Glomerular visceral epithelial cell (primary cell): Measurements from ENCODE around the gene SMIM43.
"Not testable (repeated sequence)": the region's sequence is repeated elsewhere in the genome, so short reads cannot be mapped to it uniquely, and the experiment has no call there.

Source experiments
- DNase-seq: peaks from one replicate; pipeline ENCODE4 v3.0.0-alpha.2; 2016; ENCODE audit errors: extremely low spot score

Gene SMIM43

DNA sequence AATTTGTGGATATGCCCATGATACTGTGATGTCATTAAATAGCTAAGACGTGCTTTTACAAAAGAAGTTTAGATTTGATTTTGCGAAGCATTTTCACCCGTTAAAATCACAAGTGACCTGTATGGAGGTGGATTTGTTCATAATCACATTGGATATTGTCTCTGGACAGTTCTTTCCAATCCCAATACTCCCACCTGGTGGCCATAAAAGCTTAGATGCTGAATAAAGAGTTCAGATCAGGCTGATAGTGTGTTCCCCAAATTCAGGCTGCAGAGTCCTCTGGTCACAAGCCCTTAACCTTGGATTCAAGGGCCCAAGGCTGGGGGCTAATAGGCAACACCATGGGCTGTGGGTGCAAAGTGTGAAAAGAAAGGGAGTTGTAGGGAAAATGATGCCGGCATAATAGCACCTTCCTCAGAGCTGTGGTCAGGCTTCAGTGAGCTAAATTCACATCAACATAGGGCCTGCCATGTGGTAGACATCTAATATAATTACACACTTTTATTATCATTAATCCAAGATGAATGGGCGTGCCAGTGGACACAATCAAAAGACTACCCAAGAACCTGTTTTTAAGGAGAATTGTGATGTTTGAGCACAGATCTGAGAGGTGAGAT lies 28.1 kb downstream of the SMIM43 start:
- peak; percentile 60 for DNase-seq

DNA sequence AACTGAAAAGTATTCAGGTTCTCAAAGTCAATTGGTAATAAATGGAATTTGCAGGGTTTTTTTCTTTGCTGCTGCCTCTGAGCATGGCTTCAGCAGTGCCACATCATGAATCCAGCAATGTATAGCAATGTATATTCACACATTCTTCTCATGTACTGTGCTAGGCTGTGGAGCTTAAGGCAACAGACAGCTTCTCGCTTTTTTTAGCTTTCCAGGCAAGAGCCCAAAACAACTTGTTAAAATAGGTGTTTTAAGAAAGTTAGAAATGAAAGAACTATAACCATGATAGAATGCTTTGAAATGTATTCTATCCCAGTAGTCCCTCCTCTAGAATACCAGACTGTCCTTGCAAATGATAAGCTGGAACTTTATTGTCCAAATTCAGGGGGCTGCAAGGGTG lies 30.4 kb downstream of the SMIM43 start:
- DNase-seq: no peak

DNA sequence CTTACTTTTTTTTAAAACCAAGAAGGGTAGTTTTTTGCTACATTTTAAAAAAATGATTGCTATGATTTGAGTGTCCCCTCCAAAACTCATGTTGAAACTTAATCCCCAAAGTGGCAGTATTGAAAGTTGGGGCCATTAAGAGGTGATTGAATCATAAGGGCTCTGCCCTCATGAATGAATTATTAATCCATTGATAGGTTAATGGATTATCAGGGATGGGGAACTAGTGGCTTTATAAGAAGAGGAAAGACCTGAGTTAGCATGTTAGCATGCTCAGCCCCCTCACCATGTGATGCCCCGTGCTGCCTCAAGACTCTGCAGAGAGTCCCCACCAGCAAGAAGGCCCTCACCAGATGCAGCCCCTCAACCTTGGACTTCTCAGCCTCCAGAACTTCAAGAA lies 31.0 kb downstream of the SMIM43 start:
- no peak for DNase-seq

DNA sequence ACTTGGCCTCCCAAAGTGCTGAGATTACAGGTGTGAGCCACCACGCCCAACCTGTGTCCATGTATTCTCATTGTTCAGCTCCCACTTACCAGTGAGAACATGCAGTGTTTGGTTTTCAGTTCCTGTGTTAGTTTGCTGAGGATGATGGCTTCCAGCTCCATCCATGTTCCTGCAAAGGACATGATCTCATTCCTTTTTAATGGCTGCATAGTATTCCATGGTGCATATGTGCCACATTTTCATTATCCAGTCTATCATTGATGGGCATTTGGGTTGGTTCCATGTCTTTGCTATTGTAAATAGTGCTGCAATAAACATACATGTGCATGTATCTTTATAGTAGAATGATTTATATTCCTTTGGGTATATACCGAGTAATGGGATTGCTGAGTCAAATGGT lies 35.2 kb downstream of the SMIM43 start:
- DNase-seq: not testable (repeated sequence)

DNA sequence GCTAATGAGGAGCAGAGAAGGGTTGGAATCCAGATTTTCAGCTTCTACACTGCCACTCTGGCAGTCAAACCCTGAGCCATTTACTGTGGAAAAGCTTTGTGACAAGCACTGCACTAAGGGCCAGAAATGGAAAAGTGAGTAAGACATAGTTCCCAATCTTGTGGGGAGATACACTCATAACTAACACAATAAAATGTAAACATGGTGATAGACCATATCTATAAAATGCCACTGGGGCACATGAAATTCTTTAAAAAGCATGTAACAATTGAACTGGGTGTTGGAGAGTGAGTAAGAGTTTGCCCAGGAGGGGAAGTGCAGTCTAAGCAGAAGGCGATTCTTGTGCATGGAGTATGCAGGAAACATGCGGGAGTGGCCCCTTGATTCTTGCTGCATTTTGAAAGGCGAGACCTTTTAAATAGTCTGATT lies 36.2 kb downstream of the SMIM43 start:
- DNase-seq: no peak

DNA sequence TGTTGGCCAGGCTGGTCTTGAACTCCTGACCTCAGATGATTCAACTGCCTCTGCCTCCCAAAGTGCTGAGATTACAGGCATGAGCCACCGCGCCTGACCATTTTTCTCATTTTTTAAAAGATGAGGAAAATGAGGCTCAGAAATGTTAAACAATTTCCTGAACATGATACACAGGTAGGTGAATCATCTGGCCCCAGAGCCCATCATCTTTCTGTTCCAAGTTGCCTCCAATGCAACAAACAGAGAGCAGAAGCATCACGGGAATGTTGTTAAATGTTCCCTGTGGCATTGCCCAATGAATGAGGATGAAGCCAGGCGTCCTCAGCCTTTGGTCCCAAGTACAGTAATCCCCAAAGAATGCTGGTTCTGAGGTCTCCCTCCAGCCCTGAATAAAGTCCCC lies 36.9 kb downstream of the SMIM43 start:
- peak; percentile 26 for DNase-seq

DNA sequence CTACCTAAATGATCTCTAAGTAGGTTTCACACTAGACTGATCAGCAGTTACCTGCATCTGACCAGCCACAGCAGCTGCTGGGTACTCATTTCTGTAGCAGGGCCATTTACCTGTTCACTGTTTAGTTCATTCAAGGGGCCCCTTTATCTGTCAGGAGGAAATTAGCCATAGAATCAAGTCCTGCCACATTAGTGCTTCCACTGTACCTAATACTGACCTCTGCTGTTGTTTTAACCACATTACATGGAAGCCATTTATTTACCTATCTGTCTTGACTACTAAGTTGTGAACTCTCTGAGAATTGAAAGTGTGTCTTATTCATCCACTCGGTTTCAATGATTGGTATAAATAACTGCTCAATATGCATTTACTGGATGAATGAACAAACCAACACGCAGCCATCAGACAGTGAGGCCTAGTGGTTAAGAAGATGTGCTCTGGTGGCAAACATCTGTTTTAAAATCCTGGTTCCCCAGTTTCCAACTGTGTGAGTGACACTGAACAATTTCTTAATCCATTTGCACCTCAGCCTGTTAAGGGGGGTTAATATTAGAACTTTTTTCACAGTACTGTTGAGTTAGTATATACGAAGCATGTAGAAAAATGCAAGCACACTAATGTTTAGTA lies 38.2 kb downstream of the SMIM43 start:
- DNase-seq: peak; percentile 73

DNA sequence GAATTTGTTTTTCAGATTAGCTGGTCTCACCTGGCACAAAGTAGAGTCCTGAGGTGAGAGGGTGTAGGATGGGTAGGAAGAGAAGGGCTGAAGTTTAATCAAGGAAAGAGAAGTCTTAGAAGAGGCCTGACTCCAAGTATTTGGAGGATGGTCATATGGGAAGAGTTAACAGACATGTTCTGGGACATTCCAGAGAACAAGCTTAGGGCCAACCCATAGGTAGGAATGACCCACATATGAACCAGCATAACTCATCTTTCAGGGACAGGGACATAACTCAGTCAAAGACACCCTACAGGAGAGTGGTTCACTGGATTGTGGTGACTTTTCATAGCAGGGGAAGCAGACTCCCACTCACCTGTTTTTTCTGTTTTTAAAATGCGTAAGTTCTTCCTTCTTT lies 40.3 kb downstream of the SMIM43 start:
- no peak for DNase-seq

DNA sequence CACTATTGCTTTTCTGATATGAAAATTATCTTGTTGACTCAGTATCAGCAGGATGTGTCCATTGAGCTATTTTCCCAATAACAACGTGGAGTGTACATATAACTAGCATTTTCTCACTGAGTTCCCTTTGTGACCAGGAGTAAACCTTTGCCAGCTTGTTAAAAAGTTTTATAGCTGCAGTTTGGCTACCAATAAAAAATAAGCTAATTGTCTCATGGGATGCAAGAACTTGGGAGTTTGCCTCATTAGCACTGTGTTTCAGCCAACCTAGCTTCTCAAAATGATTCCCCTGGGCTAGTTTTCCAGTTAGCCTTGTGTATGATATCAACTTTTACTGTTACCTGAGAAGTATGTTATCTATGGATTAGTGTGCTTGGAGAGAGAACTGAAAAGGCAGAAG lies 43.3 kb downstream of the SMIM43 start:
- no peak for DNase-seq

DNA sequence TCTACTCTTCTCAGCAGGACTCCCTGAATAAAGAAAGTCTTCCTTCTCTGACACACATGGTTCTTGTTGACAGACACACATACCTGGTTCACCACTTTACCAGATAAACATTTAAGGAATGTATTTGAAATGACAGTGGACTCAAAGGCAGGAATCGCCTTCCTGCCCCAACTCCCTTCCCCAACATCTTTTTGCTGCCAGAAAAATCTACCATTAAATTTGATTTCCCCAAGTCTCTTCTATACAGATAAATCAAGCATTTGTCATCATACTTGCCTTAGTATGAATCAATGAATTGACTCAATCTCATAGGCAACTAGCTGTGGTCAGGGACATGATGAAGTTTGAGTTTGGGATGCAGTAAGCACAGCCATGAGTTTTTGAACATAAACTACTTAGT lies 44.9 kb downstream of the SMIM43 start:
- DNase-seq: no peak

DNA sequence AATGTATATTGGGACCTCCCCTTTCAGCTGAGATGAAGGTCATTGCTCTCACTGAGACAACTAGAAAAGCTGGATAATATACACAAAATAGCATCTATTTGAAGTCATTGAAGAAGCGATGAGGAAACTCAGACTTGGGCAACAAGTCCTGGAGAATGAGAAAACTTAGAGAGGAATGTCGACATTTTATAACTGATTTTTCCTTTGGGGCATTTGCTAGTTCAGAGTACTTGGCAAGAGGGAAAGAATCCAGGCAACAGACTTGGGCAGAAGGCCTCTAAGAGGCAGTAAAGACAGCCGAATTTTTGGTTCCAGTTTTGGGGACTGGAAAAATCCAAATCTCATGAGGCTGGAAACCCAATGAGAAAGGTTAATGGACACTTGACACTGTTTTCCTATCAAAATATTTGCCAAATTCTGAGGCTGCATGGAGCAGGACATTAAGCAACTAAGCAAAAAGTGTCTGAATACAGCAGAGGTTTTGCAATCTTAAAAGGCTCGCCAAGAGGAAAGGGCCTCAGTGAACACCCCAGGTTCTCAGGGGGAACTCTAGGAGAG lies 47.2 kb downstream of the SMIM43 start:
- DNase-seq: no peak

DNA sequence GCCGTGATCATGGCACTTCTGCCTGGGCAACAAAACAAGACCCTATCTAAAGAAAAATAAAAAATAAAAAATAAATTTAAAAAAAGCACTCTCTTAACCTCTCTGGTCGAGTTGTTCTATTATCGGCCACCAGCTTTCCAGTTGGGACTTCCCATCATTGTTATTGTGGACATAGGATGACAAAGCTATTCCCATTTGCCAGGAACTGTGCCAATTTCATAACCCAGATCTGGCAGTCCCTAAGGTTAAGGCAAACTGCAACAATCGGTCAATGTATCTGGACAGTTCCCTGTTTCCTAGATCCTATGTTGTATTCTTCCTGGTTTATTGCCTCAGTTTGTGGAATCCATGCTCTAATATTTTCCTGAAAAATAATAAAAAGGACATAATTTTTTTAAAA lies 50.4 kb downstream of the SMIM43 start:
- DNase-seq: no peak

DNA sequence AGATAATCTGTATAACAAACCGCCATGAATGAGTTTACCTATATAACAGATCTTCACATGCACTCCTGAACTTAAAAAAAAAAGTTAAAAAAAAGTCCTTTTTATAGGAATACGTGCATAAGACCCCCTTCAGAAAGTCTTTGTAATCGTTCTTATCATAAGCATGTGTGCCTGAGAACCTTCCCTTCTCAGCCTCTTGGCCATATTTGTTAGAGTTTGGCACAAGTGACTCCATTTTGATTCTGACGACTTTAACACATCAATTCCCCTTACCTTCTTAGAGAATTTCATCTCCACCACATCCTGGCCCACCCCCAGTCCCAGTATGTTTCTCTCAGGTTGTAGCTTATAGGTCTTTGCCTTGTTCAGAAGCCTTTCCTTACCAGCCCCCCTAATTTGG lies 52.2 kb downstream of the SMIM43 start:
- DNase-seq: no peak

DNA sequence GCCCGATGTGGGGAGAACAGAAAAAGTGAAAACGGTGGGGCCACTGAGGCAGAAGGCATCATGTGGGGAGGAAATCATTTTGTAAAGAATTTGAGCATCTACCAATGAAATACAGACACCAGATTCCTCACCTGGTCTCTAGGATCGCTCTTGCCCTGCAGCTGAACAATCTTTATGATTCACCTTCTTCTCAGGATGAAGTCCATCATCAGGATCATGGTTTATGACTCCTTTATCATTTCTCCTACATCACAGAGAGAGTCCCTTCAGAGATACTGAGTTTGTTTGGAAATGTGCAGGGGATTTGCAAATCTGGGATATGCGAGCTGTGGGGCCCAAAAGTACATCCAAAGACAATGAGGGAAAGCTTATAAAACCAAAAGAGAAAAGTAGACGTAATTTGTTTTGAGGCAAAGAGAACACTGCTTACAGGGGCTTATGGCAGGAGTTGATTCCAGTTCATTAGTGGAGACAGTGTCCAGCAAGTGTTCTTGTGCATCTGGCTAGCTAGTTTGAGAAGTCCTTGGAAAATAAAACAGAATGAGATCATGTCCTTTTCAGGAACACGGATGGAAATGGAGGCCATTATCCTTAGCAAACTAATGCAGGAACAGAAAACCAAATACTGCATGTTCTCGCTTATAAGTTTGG lies 52.8 kb downstream of the SMIM43 start:
- no peak for DNase-seq

DNA sequence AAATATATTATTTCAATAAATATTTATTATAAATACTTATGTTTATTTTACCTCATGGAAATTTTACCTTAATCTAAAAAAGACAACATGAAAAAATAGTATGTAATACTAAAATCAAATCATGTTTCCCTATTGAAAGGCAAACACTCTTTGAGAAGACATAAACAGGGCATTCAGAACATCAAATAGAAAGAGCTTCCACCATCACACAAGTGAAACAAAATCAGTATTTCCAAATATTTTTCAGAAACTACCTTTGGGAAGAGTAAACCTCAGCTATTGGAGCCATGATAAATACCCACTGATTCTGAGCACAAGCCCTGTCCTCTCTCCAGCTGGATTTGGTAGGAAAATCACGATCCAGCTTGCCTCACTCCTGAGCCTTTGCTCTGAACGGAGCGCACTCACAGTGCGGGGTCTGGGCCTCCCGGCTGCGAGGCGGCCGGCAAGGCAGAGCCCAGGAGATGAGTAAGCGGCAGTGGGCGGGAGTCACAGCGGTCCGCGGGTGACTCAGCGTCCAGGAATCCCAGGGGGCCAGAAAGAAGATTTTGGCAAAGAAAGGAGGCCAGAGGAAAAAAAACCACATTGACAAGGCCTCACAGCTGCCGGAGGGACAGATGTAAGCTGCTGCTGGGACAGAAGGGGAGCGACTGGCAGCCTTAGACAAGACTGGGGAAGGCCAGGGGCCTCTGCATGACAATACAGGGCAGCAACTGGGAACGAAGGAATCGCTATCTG lies 53.5 kb downstream of the SMIM43 start:
- DNase-seq: peak; percentile 97

DNA sequence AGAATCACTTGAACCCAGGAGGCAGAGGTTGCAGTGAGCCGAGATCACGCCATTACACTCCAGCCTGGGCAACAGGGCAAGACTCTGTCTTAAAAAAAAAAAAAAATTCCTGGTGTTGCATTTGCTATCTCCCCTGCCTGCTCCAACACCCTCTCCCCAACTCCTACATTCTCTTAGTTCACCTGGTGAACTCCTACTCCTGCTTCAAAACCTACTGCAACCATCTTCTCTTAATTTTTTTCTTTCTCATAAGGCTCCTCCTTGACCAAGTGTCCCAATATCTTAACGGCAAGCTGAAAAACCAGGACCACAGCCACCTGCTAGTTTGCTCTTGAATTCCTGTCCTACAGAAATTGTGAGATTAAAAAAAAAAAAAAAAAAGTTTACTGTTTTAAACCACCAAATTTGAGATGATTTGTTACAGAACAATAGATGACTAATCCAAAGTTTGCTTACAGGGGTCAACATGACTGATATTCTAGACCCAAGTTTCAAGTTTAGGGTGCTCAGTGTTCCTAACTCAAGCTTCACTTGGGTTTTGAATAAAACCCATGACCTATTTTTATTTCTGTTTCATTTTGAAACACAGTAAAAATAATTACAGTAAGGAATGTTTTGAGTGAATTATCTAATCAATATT lies 55.1 kb downstream of the SMIM43 start:
- DNase-seq: no peak
